CMK (cell line): Measurements from ENCODE around the gene USP31.

Source experiments
- DNase-seq: peaks from one replicate; pipeline ENCODE4 v3.0.0-alpha.2; 2010; ENCODE audit warnings: low read depth

USP31 gene

DNA sequence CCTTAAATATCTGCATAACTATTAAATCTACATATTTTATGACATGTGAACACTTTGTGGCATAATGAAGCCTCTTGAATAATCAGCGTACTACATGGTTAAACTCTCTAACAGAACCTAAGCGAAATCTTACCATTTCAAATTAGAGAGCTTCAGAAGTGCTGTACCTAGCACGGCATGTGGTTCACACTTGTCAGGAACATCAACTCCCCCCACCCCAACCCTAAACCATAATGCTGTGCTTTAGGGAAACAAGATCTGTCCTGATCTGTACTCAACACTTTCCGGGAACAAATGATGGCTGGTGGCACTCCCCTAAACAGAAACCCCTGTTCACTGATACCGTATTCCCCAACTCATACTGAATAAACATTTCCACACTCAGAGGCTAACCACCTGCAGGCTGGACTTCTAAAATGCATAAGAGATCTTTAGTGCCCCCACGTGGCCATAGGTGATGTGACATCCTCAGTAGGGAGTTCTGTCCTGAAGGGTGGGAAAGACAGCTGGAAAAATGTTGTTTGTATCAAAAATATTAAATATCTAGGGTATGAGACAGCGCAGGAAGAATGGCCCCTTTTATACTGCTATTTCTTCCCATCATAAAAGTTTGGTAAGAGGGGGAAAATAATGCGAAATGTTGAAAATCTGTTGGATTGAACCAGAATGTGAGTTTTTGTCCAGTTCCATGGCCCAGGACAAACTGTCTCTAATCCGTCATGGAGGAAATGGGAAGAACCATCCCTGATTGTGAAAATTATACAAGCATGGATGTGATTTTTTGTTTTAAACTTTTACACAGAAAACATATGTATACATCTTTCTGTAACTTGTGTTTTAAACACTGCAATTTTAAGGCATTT, 88.6 kb downstream of the USP31 start:
- peak; percentile 32 for DNase-seq

DNA sequence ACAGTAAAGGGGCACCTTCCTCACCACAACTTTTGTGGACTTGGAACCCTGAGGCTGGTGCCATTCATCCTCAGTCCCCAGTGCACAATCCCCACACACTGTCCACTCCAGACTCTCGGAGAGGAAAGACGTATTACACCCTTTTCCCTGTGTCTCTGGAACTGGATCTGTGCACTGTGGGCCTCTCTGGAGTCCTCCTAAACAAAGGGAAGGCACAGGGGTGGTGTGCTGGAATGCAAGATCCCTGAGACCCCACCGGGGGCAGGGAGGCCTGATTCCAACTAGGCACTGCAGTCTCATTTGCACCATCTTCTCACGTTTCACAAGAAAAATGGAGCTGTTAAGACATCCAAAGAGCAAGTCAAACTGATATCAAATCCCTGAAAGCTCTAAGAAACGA, 89.8 kb downstream of the USP31 start:
- DNase-seq, result no peak

DNA sequence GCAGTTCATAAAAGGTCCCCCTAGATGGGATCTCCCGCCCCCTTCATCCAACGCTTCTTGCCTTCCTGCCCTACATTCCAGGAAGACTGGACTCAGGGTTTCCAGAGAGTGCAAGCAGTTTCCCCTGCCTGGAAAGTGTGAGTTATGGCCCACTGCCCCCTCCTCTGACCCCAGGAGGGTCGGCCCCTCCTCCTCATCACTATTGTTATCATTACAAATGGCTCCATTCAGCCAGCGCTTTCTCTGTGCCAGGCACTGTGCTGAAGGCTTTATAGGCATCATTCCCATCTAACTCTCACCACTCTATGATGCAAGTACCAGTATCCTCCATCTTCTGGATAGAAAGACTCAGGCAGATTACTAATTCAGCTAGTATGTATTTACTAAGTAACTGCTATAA, 90.7 kb downstream of the USP31 start:
- no peak for DNase-seq

- DNase-seq, result no peak
Observed at GRCh38 chr16:23057013-23057596, 92.1 kb downstream of the USP31 start.

DNA sequence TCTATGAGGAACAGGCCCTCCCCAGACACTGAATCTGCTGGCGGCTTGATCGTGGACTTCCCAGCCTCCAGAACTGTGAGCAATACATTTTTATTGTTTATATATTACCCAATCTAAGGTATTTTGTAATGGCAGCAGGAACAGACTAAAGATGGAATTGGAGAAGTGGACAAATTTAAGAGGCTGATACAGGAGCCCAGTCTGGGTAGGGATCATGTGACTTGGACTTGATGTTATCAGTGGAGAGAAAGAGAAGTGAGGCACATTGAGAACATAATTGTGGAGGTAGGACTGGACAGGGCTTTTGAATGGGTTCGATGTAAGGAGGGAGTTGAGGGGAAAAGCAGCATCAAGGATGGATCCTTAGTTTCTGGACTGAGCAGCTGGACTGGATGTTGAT, 93.8 kb downstream of the USP31 start:
- DNase-seq, result no peak

GRCh38 chr16:23052908-23053580, 96.2 kb downstream of the USP31 start:
- no peak for DNase-seq

DNA sequence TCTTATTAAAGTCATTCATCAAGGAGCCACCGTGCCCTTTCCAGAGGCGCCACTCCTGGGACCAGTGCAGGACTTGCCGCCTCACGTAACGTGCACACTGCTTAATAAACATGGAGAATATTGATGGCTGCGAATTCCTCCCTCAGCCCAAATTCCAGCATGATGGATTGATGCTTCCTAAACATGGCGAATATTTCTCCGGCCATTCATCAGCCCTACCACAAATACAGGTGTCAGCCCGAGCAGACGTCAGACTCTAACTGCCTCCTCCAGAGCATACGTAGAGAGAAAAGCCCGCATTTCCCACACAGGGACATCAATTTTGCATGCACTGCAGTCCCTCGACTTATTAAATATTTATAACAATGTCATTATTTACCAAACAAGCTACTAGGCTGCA, 97.0 kb downstream of the USP31 start:
- no peak for DNase-seq

DNA sequence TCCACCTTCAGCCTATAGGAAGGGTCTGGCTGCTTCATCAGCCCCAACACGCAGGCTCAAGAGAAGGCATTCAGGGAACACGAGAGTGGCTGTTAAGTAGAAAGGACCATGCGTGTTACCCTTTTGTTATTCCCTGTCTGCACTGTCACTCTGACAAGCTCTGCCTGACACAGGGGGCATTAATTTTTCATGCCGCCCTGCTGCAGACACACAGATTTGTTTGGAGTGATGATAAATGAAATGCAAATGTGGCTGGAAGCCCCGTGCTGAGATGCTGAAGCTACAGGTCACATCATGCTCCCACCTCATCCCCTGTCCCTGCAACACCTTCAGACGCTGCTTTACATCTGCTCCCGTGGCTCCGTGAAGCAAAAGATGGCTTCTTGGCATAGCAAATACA, 97.7 kb downstream of the USP31 start:
- DNase-seq, result no peak

GRCh38 chr16:23048164-23048563, 101.1 kb downstream of the USP31 start:
- no peak for DNase-seq

DNA sequence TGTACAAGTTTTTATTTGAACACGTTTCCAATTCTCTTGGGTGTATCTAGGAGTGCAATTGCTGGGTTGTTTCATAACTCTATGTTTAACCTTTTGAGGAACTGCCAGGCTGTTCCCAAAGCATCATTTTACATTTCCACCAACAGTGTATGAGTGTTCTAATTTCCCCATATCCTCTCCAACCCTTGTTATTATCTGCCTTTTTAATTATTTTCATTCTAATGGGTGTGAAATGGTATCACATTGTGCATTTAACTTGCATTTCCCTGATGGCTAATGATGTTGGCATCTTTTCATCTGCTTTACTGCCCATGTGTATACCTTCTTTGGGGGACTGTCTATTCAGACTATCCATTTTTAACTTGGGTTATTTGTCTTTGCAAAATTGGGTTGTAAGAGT, 104.2 kb downstream of the USP31 start:
- DNase-seq, result no peak

GRCh38 chr16:23040246-23040645, 109.0 kb downstream of the USP31 start:
- DNase-seq, result no peak

DNA sequence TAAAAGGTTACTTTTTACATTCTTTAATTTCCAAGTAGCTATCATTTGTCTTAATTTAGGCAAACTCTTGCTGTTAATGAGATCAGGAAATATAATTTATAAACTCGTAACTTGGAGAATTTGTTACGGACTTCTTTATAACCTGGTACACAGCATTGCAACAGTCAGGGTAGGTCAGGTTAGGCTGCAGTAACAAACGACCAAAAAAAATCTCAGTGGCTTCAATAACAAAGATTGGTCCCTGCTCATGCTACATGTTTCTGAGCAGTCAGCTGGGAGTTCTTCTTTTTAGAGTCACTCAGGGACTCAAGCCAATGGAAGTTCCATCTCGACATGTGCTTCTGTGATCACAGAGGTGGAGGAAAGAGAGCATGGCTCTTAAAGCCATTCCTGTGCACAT, 110.1 kb downstream of the USP31 start:
- no peak for DNase-seq

- no peak for DNase-seq
Observed at GRCh38 chr16:23035240-23035639, 114.0 kb downstream of the USP31 start.

DNA sequence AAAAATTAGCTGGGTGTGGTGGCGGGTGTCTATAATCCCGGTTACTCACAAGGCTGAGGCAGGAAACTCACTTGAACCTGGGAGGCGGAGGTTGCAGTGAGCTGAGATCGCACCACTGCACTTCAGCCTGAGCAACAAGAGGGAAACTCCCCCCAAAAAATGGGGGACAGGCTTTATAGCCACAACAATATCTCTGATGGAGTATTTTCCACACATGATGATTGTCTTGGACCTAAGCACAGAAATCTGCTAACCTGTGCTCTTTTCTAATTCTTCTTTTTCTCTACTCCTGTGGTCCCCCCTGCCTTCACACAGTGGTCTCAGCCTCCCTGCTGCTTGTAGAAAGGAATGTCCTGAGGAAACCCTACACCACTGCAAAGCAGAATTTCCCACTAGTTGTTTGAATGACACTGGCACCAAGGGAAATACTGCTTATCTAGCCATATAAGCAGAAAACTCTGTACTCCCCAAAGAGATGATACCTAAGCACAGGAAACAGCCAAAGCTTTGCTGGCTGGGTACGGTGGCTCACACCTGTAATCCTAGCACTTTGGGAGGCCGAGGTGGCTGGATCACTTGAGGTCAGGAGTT, 117.6 kb downstream of the USP31 start:
- no peak for DNase-seq

- no peak for DNase-seq
Observed at GRCh38 chr16:23029733-23030420, 119.4 kb downstream of the USP31 start.

DNA sequence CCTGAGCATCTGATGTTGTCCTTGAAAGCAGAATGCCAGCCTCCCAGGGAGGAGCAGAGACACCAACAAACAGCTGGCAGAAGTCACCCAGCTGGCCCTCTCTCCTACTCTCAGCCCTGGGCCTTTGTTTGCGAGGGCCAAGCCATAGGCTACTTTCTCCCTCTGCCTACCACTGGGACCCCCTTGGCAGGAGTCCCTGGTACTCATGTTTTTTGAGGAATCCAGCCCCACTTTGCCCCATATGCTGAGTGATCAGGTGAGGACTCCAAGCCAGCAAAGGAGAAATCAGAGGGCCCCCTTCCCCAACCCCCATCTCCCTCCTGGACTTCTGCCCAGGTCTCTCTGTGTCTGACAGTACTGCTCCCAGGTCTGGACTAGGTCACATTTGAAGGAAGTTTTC, 121.9 kb downstream of the USP31 start:
- DNase-seq, result no peak

GRCh38 chr16:23026784-23027362, 122.4 kb downstream of the USP31 start:
- DNase-seq, result no peak

DNA sequence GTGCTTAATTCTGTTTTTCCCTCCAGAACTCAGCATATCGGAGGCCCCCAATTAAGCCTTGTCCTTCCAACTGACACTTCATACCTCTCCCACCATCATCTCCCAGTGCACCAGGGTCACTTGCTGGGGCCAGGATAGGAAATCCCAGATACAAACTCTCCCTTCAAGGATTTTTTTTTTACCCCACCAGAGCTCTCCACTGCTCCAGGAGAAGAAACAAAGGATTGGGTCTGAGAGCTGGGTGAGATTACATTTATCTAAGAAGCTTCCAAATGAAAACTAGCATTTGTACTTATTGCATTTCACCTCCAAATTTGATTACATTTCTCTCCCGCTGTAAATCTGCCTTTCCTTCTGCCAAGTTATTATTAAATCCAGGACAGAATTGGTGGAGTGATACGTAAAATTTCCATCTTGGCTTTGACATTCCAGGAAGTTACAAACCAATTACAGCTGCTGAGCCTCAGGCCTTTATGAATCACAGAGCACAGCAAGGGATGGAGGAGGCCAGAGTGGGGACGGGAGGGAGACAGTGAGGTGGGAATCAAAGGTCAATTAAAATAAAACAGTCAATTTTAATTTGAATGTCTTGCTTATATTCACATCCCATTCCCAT, 123.5 kb downstream of the USP31 start:
- no peak for DNase-seq

- no peak for DNase-seq
Observed at GRCh38 chr16:23024044-23024443, 125.2 kb downstream of the USP31 start.

DNA sequence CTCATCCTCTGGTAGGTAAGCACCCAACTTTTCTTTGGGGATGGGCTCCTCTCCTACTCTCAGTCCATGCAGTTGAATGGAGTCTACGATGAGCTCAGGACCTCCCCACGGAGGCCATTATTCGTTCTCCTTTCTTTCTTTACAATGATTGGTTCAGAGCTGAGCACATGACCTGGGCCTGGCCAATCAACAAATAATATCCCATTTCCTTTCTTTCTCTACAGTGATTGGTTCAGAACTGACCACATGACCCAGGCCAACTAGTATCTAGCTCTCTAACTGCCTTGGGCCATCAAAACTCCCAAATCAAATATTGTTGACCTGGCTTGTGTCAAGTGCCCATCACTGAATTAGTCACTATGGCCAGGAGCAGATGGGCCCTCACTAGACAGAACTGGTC, 129.2 kb downstream of the USP31 start:
- no peak for DNase-seq

GRCh38 chr16:23016368-23016767, 132.9 kb downstream of the USP31 start:
- no peak for DNase-seq
